Neural cell (in vitro differentiated cells): ENCODE results near the gene LIMCH1. TPM values are rescaled to one million over a fixed set of nuclear protein-coding genes. Genes with fewer than 3 reads are reported as not detected.

Experiments
- H2AFZ ChIP-seq: fragments of 200-600, 300-800 bp; sonication (generic), shearing (Covaris generic); 2 replicates; pipeline ENCODE4 v1.6.0; 2014; ENCODE audit warnings: low read depth, mild to moderate bottlenecking, antibody characterized with exemption, low read length, moderate library complexity
- H3F3A ChIP-seq: fragments of 200-600 bp; shearing (Covaris generic); 2 replicates; pipeline ENCODE4 v1.6.1; 2016; ENCODE audit warnings: mild to moderate bottlenecking, moderate library complexity, mixed read lengths, antibody characterized with exemption, low read length; ENCODE audit not compliant: insufficient read depth, poor library complexity, severe bottlenecking
- H3K27ac ChIP-seq: fragments of 200-600, 300-800 bp; sonication (generic), shearing (Covaris generic); 2 replicates; pipeline ENCODE4 v1.5.1; 2014; ENCODE audit warnings: mild to moderate bottlenecking, low read length, moderate library complexity
- H3K27me3 ChIP-seq: fragments of 300-800, 200-600 bp; sonication (generic), shearing (Covaris generic); 2 replicates; pipeline ENCODE4 v1.6.0; 2014; ENCODE audit warnings: mild to moderate bottlenecking, low read depth, low read length, moderate library complexity; ENCODE audit not compliant: insufficient read depth
- H3K36me3 ChIP-seq: fragments of 300-800, 200-600 bp; sonication (generic), shearing (Covaris generic); 2 replicates; pipeline ENCODE4 v1.5.1; 2014; ENCODE audit warnings: mild to moderate bottlenecking, antibody characterized with exemption, low read length, moderate library complexity; ENCODE audit not compliant: insufficient read depth
- H3K4me2 ChIP-seq: fragments of 300-800, 200-600 bp; sonication (generic), shearing (Covaris generic); 2 replicates; pipeline ENCODE4 v1.6.0; 2014; ENCODE audit warnings: mild to moderate bottlenecking, low read length
- H3K4me3 ChIP-seq: fragments of 300-800, 200-600 bp; sonication (generic), shearing (Covaris generic); 2 replicates; pipeline ENCODE4 v1.5.1; 2014; ENCODE audit warnings: mild to moderate bottlenecking, low read length, moderate library complexity
- H3K79me2 ChIP-seq: fragments of 200-600 bp; shearing (Covaris generic); replicated peaks from 2 replicates; pipeline ENCODE4 v1.6.0; 2014; ENCODE audit warnings: mild to moderate bottlenecking, low read length, moderate library complexity; ENCODE audit not compliant: insufficient read depth
- H3K9ac ChIP-seq: fragments of 300-800, 200-600 bp; sonication (generic), shearing (Covaris generic); 2 replicates; pipeline ENCODE4 v1.6.1; 2016; ENCODE audit warnings: mild to moderate bottlenecking, low read length, mixed read lengths
- H3K9me2 ChIP-seq: fragments of 200-600 bp; shearing (Covaris generic); 2 replicates; pipeline ENCODE4 v1.6.1; 2016; ENCODE audit warnings: mild to moderate bottlenecking, low read length, mixed read lengths; ENCODE audit not compliant: insufficient read depth
- H3K9me3 ChIP-seq: fragments of 200-600, 300-800 bp; sonication (generic), shearing (Covaris generic); 2 replicates; pipeline ENCODE4 v1.6.1; 2016; ENCODE audit warnings: mild to moderate bottlenecking, mixed run types, low read length, moderate library complexity, mixed read lengths
- H4K20me1 ChIP-seq: fragments of 200-600 bp; shearing (Covaris generic); 2 replicates; pipeline ENCODE4 v1.6.1; 2016; ENCODE audit warnings: mild to moderate bottlenecking, mixed run types; ENCODE audit not compliant: insufficient read depth
- EP300 ChIP-seq: fragments of 450-650 bp; conservative IDR thresholded peaks from 2 replicates; pipeline ENCODE4 v1.6.1; 2014; ENCODE audit warnings: antibody characterized with exemption, mild to moderate bottlenecking, moderate library complexity; ENCODE audit not compliant: poor library complexity, severe bottlenecking
- EZH2 ChIP-seq: fragments of 200-600, 300-800 bp; shearing (Covaris generic), sonication (generic); IDR thresholded peaks from 2 replicates; pipeline ENCODE4 v1.6.1; 2014; ENCODE audit warnings: antibody characterized with exemption, low read length, borderline replicate concordance, mild to moderate bottlenecking; ENCODE audit not compliant: insufficient read depth, poor library complexity, severe bottlenecking
- MXI1 ChIP-seq: fragments of 450-650 bp; conservative IDR thresholded peaks from 2 replicates; pipeline ENCODE4 v1.6.1; 2014; ENCODE audit warnings: antibody characterized with exemption, mild to moderate bottlenecking; ENCODE audit not compliant: poor library complexity, severe bottlenecking
- POLR2AphosphoS5 ChIP-seq: IDR thresholded peaks from 2 replicates; pipeline ENCODE4 v1.6.1; 2012
- RAD21 ChIP-seq: fragments of 450-650 bp; conservative IDR thresholded peaks from 2 replicates; pipeline ENCODE4 v1.6.1; 2014; ENCODE audit warnings: antibody characterized with exemption, mild to moderate bottlenecking, moderate library complexity
- SMC3 ChIP-seq: fragments of 450-650 bp; conservative IDR thresholded peaks from 2 replicates; pipeline ENCODE4 v1.6.1; 2014; ENCODE audit warnings: antibody characterized with exemption, mild to moderate bottlenecking, moderate library complexity; ENCODE audit not compliant: poor library complexity
- TAF1 ChIP-seq: IDR thresholded peaks from 2 replicates; pipeline ENCODE4 v1.6.1; 2012; ENCODE audit warnings: low read depth
- polyA plus RNA-seq: library from polyadenylated mRNA; depleted of rRNA; stranded (reverse); fragments of >200 nt; gene quantifications from 2 replicates; pipeline ENCODE4 v1.2.3, GENCODE V29; 2014
- TF ChIP-seq, protein P1 (sequence below): IDR thresholded peaks from 2 replicates; pipeline ENCODE4 v1.6.1; 2012; ENCODE audit warnings: borderline replicate concordance
- TF ChIP-seq, protein P2 (sequence below): fragments of 450-650 bp; IDR thresholded peaks from 2 replicates; pipeline ENCODE4 v1.5.1; 2014; ENCODE audit warnings: antibody characterized with exemption, mild to moderate bottlenecking, moderate library complexity; ENCODE audit not compliant: poor library complexity, severe bottlenecking

Gene LIMCH1
- polyA plus RNA-seq, 1 donor from 2014 or later: 9.1 TPM

DNA sequence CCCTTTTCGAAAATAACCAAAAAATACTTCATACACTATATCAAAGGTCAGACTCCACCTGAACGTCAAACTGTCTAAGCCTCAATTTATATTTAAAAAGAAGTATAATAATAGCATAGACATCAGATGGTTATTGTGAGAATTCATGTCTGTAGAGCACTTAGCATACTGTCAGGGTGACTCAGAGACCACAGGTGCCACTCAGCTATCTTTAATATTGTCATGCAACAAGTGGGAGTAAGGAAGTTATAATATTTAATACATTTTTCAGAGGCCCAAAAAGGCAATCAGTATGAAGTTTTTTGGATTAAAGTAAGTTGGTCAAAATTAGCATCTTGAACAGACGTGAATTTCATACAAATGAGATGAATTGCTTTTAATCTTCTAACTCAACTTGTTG is 117.2 kb downstream of the LIMCH1 start:
- no peak overlapping the region for H3K9ac ChIP-seq
- H3K4me2 ChIP-seq: no peak overlapping the region
- no peak overlapping the region for H2AFZ ChIP-seq
- no peaks in the 10 kb centered on the region for H4K20me1 ChIP-seq
- TF ChIP-seq, protein P1, sequence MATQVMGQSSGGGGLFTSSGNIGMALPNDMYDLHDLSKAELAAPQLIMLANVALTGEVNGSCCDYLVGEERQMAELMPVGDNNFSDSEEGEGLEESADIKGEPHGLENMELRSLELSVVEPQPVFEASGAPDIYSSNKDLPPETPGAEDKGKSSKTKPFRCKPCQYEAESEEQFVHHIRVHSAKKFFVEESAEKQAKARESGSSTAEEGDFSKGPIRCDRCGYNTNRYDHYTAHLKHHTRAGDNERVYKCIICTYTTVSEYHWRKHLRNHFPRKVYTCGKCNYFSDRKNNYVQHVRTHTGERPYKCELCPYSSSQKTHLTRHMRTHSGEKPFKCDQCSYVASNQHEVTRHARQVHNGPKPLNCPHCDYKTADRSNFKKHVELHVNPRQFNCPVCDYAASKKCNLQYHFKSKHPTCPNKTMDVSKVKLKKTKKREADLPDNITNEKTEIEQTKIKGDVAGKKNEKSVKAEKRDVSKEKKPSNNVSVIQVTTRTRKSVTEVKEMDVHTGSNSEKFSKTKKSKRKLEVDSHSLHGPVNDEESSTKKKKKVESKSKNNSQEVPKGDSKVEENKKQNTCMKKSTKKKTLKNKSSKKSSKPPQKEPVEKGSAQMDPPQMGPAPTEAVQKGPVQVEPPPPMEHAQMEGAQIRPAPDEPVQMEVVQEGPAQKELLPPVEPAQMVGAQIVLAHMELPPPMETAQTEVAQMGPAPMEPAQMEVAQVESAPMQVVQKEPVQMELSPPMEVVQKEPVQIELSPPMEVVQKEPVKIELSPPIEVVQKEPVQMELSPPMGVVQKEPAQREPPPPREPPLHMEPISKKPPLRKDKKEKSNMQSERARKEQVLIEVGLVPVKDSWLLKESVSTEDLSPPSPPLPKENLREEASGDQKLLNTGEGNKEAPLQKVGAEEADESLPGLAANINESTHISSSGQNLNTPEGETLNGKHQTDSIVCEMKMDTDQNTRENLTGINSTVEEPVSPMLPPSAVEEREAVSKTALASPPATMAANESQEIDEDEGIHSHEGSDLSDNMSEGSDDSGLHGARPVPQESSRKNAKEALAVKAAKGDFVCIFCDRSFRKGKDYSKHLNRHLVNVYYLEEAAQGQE: no peak
- no peak for TF ChIP-seq EP300
- no peak for TF ChIP-seq MXI1
- TF ChIP-seq POLR2AphosphoS5: no peak
- no peak for TF ChIP-seq SMC3
- no peak for TF ChIP-seq RAD21
- TF ChIP-seq TAF1: no peak
- TF ChIP-seq, protein P2, sequence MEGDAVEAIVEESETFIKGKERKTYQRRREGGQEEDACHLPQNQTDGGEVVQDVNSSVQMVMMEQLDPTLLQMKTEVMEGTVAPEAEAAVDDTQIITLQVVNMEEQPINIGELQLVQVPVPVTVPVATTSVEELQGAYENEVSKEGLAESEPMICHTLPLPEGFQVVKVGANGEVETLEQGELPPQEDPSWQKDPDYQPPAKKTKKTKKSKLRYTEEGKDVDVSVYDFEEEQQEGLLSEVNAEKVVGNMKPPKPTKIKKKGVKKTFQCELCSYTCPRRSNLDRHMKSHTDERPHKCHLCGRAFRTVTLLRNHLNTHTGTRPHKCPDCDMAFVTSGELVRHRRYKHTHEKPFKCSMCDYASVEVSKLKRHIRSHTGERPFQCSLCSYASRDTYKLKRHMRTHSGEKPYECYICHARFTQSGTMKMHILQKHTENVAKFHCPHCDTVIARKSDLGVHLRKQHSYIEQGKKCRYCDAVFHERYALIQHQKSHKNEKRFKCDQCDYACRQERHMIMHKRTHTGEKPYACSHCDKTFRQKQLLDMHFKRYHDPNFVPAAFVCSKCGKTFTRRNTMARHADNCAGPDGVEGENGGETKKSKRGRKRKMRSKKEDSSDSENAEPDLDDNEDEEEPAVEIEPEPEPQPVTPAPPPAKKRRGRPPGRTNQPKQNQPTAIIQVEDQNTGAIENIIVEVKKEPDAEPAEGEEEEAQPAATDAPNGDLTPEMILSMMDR: no peak
- TF ChIP-seq EZH2: no peak
- H3K27me3 ChIP-seq: no peaks in the 10 kb centered on the region
- H3K9me2 ChIP-seq: no peaks in the 10 kb centered on the region
- H3K4me3 ChIP-seq: no peak overlapping the region
- H3K9me3 ChIP-seq: no peaks in the 10 kb centered on the region
- H3K79me2 ChIP-seq: no peaks in the 10 kb centered on the region
- H3K36me3 ChIP-seq: no peaks in the 10 kb centered on the region
- H3K27ac ChIP-seq: no peak overlapping the region
- H3F3A ChIP-seq: no peaks in the 10 kb centered on the region

DNA sequence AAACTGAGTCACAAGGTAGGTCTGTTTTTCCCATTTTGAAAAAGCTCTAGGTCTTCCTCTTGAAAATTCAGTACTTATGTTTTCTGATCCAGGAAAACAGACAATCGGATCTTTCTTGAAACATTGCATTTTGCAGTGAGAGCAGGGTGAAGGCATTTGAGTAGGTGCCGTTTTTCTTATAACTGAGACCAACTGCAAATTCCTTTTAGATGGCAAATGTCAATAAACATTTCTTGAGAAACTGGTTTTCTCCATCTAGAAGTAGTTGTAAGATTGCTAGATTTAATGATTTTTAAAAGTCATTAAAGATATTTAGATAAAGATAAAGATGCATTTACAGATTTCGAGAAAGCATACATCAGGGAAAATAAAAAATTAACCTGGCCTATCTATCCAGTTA is 118.1 kb downstream of the LIMCH1 start:
- H3K27me3 ChIP-seq: no peaks in the 10 kb centered on the region
- H4K20me1 ChIP-seq: no peaks in the 10 kb centered on the region
- H3K4me3 ChIP-seq: no peak overlapping the region
- H3K27ac ChIP-seq: no peak overlapping the region
- no peaks in the 10 kb centered on the region for H3F3A ChIP-seq
- TF ChIP-seq EZH2: no peak
- TF ChIP-seq, protein P1: no peak
- no peak for TF ChIP-seq EP300
- TF ChIP-seq TAF1: no peak
- TF ChIP-seq, protein P2: no peak
- H3K9ac ChIP-seq: no peak overlapping the region
- no peaks in the 10 kb centered on the region for H3K9me3 ChIP-seq
- H3K79me2 ChIP-seq: no peaks in the 10 kb centered on the region
- H2AFZ ChIP-seq: no peak overlapping the region
- no peak overlapping the region for H3K4me2 ChIP-seq
- no peaks in the 10 kb centered on the region for H3K36me3 ChIP-seq
- H3K9me2 ChIP-seq: no peaks in the 10 kb centered on the region
